HepG2 (cell line): Measurements from ENCODE around the gene MTA3. TPM values are rescaled to one million over a fixed set of nuclear protein-coding genes. Genes with fewer than 3 reads are reported as not detected.

Source experiments
- BCL6 ChIP-seq: IDR thresholded peaks from 2 replicates; pipeline ENCODE4 v1.6.1; 2016; ENCODE audit warnings: missing genetic modification reagents, missing compliant biosample characterization
- CEBPG ChIP-seq: IDR thresholded peaks from 2 replicates; pipeline ENCODE4 v1.6.1; 2016
- EP300 ChIP-seq, 3 experiments: sonication (generic) in 1 of 3; formaldehyde crosslinking in 1 of 3; IDR thresholded peaks; 2 replicates each; pipeline versions ENCODE4 v1.5.1 to v1.6.1; 2011 to 2020; ENCODE audit warnings: low read depth in 2 of 3, low read length in 2 of 3, borderline replicate concordance in 1 of 3, improper control_type of control experiment in 1 of 3, mild to moderate bottlenecking in 1 of 3, missing genetic modification reagents in 1 of 3, moderate library complexity in 1 of 3
- FOXA1 ChIP-seq, 2 experiments: fragments of 450-650 bp in 1 of 2; sonication (generic) in 1 of 2; formaldehyde crosslinking in 1 of 2; IDR thresholded peaks; 2 replicates each; pipeline versions ENCODE4 v1.4.0 to v1.6.1; 2016 to 2020; ENCODE audit warnings: missing genetic modification reagents in 1 of 2
- FOXM1 ChIP-seq: sonication (generic); formaldehyde crosslinking; IDR thresholded peaks from 2 replicates; pipeline ENCODE4 v1.5.0; 2020; ENCODE audit warnings: missing genetic modification reagents
- HDAC2 ChIP-seq: sonication (generic); formaldehyde crosslinking; IDR thresholded peaks from 2 replicates; pipeline ENCODE4 v1.4.0; 2020; ENCODE audit warnings: missing genetic modification reagents
- KLF12 ChIP-seq: sonication (generic); formaldehyde crosslinking; IDR thresholded peaks from 2 replicates; pipeline ENCODE4 v1.4.0; 2020; ENCODE audit warnings: missing genetic modification reagents, borderline replicate concordance
- KMT2A ChIP-seq: sonication (generic); formaldehyde crosslinking; IDR thresholded peaks from 2 replicates; pipeline ENCODE4 v1.4.0; 2020; ENCODE audit warnings: missing genetic modification reagents
- MED1 ChIP-seq: sonication (generic); formaldehyde crosslinking; IDR thresholded peaks from 2 replicates; pipeline ENCODE4 v1.4.0; 2020; ENCODE audit warnings: missing genetic modification reagents
- NCOR1 ChIP-seq: fragments of 200-600 bp; sonication (generic); IDR thresholded peaks from 2 replicates; pipeline ENCODE4 v1.7.0; 2017; ENCODE audit warnings: antibody characterized with exemption, low read length, borderline replicate concordance
- PPARG ChIP-seq: conservative IDR thresholded peaks from 2 replicates; pipeline ENCODE4 v1.6.1; 2016; ENCODE audit warnings: missing biosample characterization, missing genetic modification reagents
- RARA ChIP-seq: IDR thresholded peaks from 2 replicates; pipeline ENCODE4 v1.6.1; 2016; ENCODE audit warnings: missing genetic modification reagents, missing compliant biosample characterization
- REPIN1 ChIP-seq: sonication (generic); formaldehyde crosslinking; IDR thresholded peaks from 2 replicates; pipeline ENCODE4 v1.8.0; 2022; ENCODE audit warnings: missing genetic modification reagents, low read depth, mild to moderate bottlenecking, borderline replicate concordance
- SAP130 ChIP-seq: IDR thresholded peaks from 2 replicates; pipeline ENCODE4 v1.6.1; 2016; ENCODE audit warnings: low read depth
- SOX5 ChIP-seq: IDR thresholded peaks from 2 replicates; pipeline ENCODE4 v1.6.1; 2016; ENCODE audit warnings: borderline replicate concordance
- TAF1 ChIP-seq: sonication (generic); formaldehyde crosslinking; IDR thresholded peaks from 2 replicates; pipeline ENCODE4 v1.4.0; 2020; ENCODE audit warnings: missing genetic modification reagents
- TARDBP ChIP-seq: sonication (generic); formaldehyde crosslinking; IDR thresholded peaks from 2 replicates; pipeline ENCODE4 v1.8.0; 2022; ENCODE audit warnings: mild to moderate bottlenecking, missing genetic modification reagents
- YY1 ChIP-seq: IDR thresholded peaks from 2 replicates; pipeline ENCODE4 v1.6.1; 2011; ENCODE audit warnings: low read length, low read depth, moderate library complexity, mild to moderate bottlenecking; ENCODE audit not compliant: insufficient read depth, insufficient replicate concordance
- ZNF124 ChIP-seq: sonication (generic); formaldehyde crosslinking; IDR thresholded peaks from 2 replicates; pipeline ENCODE4 v1.4.0; 2020; ENCODE audit warnings: missing genetic modification reagents
- ZNF644 ChIP-seq: IDR thresholded peaks from 2 replicates; pipeline ENCODE4 v1.6.1; 2016; ENCODE audit warnings: low read depth
- ZNF660 ChIP-seq: sonication (generic); formaldehyde crosslinking; IDR thresholded peaks from 2 replicates; pipeline ENCODE4 v1.5.1; 2020; ENCODE audit warnings: mild to moderate bottlenecking, low read depth, missing genetic modification reagents, borderline replicate concordance
- ZSCAN22 ChIP-seq: sonication (generic); formaldehyde crosslinking; IDR thresholded peaks from 2 replicates; pipeline ENCODE4 v1.4.0; 2020; ENCODE audit warnings: mild to moderate bottlenecking, missing genetic modification reagents
- polyA plus RNA-seq, 8 experiments: library from polyadenylated mRNA; depleted of rRNA in 3 of 8; stranded (reverse) in 7 of 8; unstranded in 1 of 8; fragments of >200 nt; fragmentation: Illumina TruSeq in 4 of 8; extraction: Trizol in 4 of 8; gene quantifications; 2 replicates each; pipeline versions ENCODE4 v1.2.1 to v1.2.3, GENCODE V29; 2011 to 2016; ENCODE audit warnings: low read depth in 4 of 8, missing spikeins in 1 of 8, mixed read lengths in 1 of 8; ENCODE audit not compliant: insufficient read depth in 1 of 8
- total RNA-seq, 5 experiments: library from RNA; depleted of rRNA; stranded (reverse); fragments of >200 nt; fragmentation: Illumina TruSeq; extraction: Trizol; gene quantifications; 2 replicates each; pipeline ENCODE4 v1.2.3, GENCODE V29; 2016; ENCODE audit warnings: low read depth in 1 of 5
- TF ChIP-seq, protein P1 (sequence below): IDR thresholded peaks from 2 replicates; pipeline ENCODE4 v1.6.1; 2016; ENCODE audit warnings: low read depth
- TF ChIP-seq, protein P2 (sequence below): sonication (generic); formaldehyde crosslinking; conservative IDR thresholded peaks from 2 replicates; pipeline ENCODE4 v1.4.0; 2020; ENCODE audit warnings: missing genetic modification reagents
- TF ChIP-seq, protein P3 (sequence below): sonication (generic); formaldehyde crosslinking; IDR thresholded peaks from 2 replicates; pipeline ENCODE4 v1.4.0; 2020; ENCODE audit warnings: missing genetic modification reagents
- TF ChIP-seq, protein P4 (sequence below): sonication (generic); formaldehyde crosslinking; IDR thresholded peaks from 2 replicates; pipeline ENCODE4 v1.4.0; 2020; ENCODE audit warnings: missing genetic modification reagents

Gene MTA3
- total and polyA plus RNA-seq, 2 of the 13 experiments (the other 11 are each of a cell fraction or from before 2014, with no cell fraction given) = 48.8 to 77.8 TPM

DNA sequence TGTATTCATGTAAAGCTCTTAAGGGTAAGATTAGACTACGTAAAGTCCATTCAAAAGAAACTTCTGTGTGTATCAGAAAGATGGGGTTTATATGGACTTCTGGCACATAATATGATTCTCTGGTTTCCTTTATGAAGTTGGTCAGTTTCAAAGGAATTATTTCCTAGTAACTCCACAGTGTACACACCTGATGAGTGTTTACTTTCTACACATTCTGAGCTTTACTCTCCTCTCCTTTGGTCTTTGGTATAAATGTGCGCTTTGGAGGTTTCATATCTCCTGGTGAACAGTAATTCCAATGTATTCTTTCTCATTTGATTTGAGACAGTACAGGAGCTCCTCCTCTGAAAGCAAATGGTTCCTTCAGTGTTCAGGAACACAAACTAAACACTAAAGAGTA is 107.4 kb downstream of the MTA3 start (continued):
- TF ChIP-seq, protein P1, sequence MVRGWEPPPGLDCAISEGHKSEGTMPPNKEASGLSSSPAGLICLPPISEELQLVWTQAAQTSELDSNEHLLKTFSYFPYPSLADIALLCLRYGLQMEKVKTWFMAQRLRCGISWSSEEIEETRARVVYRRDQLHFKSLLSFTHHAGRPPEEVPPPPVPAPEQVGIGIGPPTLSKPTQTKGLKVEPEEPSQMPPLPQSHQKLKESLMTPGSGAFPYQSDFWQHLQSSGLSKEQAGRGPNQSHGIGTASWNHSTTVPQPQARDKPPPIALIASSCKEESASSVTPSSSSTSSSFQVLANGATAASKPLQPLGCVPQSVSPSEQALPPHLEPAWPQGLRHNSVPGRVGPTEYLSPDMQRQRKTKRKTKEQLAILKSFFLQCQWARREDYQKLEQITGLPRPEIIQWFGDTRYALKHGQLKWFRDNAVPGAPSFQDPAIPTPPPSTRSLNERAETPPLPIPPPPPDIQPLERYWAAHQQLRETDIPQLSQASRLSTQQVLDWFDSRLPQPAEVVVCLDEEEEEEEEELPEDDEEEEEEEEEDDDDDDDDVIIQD (CRISPR knock-in tag) = peak; percentile 78
- TF ChIP-seq ZSCAN22 (CRISPR knock-in tag) = no peak
- TF ChIP-seq EP300 (IDR thresholded peaks at IDR 0.05; ENCODE audit: low read depth in 2 of 2, low read length in 2 of 2) = 0 out of 4 replicates have a peak, but pooled peaks of 1 of the 2 experiments have one; percentile 55
- no peak for TF ChIP-seq EP300 (CRISPR knock-in tag; IDR thresholded peaks at IDR 0.05; ENCODE audit: borderline replicate concordance)
- peak; percentile 48; the same call in 1 of the 2 replicates for TF ChIP-seq ZNF124
- no peak for TF ChIP-seq KLF12
- peak; percentile 36; the same call in 1 of the 2 replicates for TF ChIP-seq HDAC2 (CRISPR knock-in tag)
- TF ChIP-seq, protein P2, sequence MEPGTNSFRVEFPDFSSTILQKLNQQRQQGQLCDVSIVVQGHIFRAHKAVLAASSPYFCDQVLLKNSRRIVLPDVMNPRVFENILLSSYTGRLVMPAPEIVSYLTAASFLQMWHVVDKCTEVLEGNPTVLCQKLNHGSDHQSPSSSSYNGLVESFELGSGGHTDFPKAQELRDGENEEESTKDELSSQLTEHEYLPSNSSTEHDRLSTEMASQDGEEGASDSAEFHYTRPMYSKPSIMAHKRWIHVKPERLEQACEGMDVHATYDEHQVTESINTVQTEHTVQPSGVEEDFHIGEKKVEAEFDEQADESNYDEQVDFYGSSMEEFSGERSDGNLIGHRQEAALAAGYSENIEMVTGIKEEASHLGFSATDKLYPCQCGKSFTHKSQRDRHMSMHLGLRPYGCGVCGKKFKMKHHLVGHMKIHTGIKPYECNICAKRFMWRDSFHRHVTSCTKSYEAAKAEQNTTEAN (CRISPR knock-in tag) = 0 out of 2 replicates have a peak, but pooled peaks have one; percentile 20
- no peak for TF ChIP-seq YY1
- no peak for TF ChIP-seq ZNF660
- TF ChIP-seq CEBPG (CRISPR knock-in tag) = peak; percentile 17; the same call in 1 of the 2 replicates
- TF ChIP-seq SOX5 = peak; percentile 53; the same call in 1 of the 2 replicates
- TF ChIP-seq FOXA1 (IDR thresholded peaks at IDR 0.05) = peak; percentile 82
- peak; percentile 88 for TF ChIP-seq FOXA1 (CRISPR knock-in tag; IDR thresholded peaks at IDR 0.05)
- TF ChIP-seq, protein P3, sequence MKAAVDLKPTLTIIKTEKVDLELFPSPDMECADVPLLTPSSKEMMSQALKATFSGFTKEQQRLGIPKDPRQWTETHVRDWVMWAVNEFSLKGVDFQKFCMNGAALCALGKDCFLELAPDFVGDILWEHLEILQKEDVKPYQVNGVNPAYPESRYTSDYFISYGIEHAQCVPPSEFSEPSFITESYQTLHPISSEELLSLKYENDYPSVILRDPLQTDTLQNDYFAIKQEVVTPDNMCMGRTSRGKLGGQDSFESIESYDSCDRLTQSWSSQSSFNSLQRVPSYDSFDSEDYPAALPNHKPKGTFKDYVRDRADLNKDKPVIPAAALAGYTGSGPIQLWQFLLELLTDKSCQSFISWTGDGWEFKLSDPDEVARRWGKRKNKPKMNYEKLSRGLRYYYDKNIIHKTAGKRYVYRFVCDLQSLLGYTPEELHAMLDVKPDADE (CRISPR knock-in tag) = no peak
- TF ChIP-seq, protein P4, sequence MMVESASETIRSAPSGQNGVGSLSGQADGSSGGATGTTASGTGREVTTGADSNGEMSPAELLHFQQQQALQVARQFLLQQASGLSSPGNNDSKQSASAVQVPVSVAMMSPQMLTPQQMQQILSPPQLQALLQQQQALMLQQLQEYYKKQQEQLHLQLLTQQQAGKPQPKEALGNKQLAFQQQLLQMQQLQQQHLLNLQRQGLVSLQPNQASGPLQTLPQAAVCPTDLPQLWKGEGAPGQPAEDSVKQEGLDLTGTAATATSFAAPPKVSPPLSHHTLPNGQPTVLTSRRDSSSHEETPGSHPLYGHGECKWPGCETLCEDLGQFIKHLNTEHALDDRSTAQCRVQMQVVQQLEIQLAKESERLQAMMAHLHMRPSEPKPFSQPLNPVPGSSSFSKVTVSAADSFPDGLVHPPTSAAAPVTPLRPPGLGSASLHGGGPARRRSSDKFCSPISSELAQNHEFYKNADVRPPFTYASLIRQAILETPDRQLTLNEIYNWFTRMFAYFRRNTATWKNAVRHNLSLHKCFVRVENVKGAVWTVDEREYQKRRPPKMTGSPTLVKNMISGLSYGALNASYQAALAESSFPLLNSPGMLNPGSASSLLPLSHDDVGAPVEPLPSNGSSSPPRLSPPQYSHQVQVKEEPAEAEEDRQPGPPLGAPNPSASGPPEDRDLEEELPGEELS (CRISPR knock-in tag) = peak; percentile 38; the same call in 1 of the 2 replicates
- 0 out of 2 replicates have a peak, but pooled peaks have one; percentile 48 for TF ChIP-seq ZNF644 (CRISPR knock-in tag)
- TF ChIP-seq BCL6 (CRISPR knock-in tag) = peak; percentile 76
- TF ChIP-seq REPIN1 (CRISPR knock-in tag) = 0 out of 2 replicates have a peak, but pooled peaks have one; percentile 19
- TF ChIP-seq SAP130 (CRISPR knock-in tag) = peak; percentile 61
- TF ChIP-seq FOXM1 (CRISPR knock-in tag) = no peak
- no peak for TF ChIP-seq KMT2A (CRISPR knock-in tag)
- TF ChIP-seq MED1 (CRISPR knock-in tag) = peak; percentile 25; the same call in 1 of the 2 replicates
- no peak for TF ChIP-seq TAF1 (CRISPR knock-in tag)
- 0 out of 2 replicates have a peak, but pooled peaks have one; percentile 25 for TF ChIP-seq RARA
- TF ChIP-seq NCOR1 = peak; percentile 28; the same call in 1 of the 2 replicates
- TF ChIP-seq PPARG (CRISPR knock-in tag) = peak; percentile 51
- peak; percentile 44; the same call in 1 of the 2 replicates for TF ChIP-seq TARDBP
